ENCODE results near the gene FGF12.

FGF12 gene

GRCh38 chr3:192597913-192598312 is 129.4 kb downstream of the FGF12 start:
- Histone ChIP-seq H4K91ac (ENCODE audit: low read depth, low read length) (peak overlapping the region; percentile 26), H3K79me2 (ENCODE audit: control insufficient read depth, insufficient read depth, low read length, poor library complexity) (no peaks in the 10 kb centered on the region), H3K79me1 (ENCODE audit: low read length) (peaks cover 3% of the 10 kb centered on the region), H2BK5ac (ENCODE audit: low read depth, low read length, poor library complexity) (peak overlapping the region; percentile 80), H3K36me3 (ENCODE audit: control insufficient read depth in 1 of 2, insufficient read depth in 2 of 2, low read length in 2 of 2) (no peaks in the 10 kb centered on the region), H3K9me3 (ENCODE audit: insufficient read depth, low read depth, low read length) (no peaks in the 10 kb centered on the region), H3K14ac (ENCODE audit: low read length) (no peak overlapping the region), H3K27ac (ENCODE audit: low read depth, low read length) (peak overlapping the region; percentile 67), H3K9ac (ENCODE audit: low read length) (no peak overlapping the region), H3K4ac (ENCODE audit: low read depth, low read length) (no peak overlapping the region), H2BK120ac (ENCODE audit: insufficient read depth, low read length, poor library complexity) (peak overlapping the region; percentile 69), H2AK5ac (ENCODE audit: low read length) (no peak overlapping the region), H2BK12ac (ENCODE audit: low read length) (peak overlapping the region; percentile 99), H4K8ac (ENCODE audit: low read depth, low read length) (no peak overlapping the region), H4K12ac (ENCODE audit: low read depth, low read length) (no peak overlapping the region), H3K4me2 (ENCODE audit: low read length) (peak overlapping the region; percentile 38), H3K4me3 (ENCODE audit: low read depth, low read length) (no peak overlapping the region), H3K4me1 (ENCODE audit: control insufficient read depth in 1 of 2, insufficient read depth in 2 of 2, low read length in 2 of 2) (peaks cover 4 to 5% of the 10 kb centered on the region in 2 experiments), H3K18ac (ENCODE audit: low read length) (no peak overlapping the region), H3K23ac (ENCODE audit: low read length) (no peak overlapping the region), H2AFZ (ENCODE audit: insufficient read depth, low read length, poor library complexity) (no peak overlapping the region), H3K27me3 (ENCODE audit: insufficient read depth, low read length) (no peaks in the 10 kb centered on the region)
- no peak for DNase-seq
- no CpG with 5 or more reads among the region's 2 CpGs for WGBS (ENCODE audit: extremely low coverage, insufficient coverage, insufficient read length)

GRCh38 chr3:192597506-192597905 is 129.8 kb downstream of the FGF12 start:
- Histone ChIP-seq H2AFZ (ENCODE audit: insufficient read depth, low read length, poor library complexity) (no peak overlapping the region), H2AK5ac (ENCODE audit: low read length) (no peak overlapping the region), H2BK120ac (ENCODE audit: insufficient read depth, low read length, poor library complexity) (peak overlapping the region; percentile 69), H3K4me2 (ENCODE audit: low read length) (peak overlapping the region; percentile 38), H3K4me1 (ENCODE audit: control insufficient read depth in 1 of 2, insufficient read depth in 2 of 2, low read length in 2 of 2) (peaks cover 4 to 5% of the 10 kb centered on the region in 2 experiments), H3K4ac (ENCODE audit: low read depth, low read length) (no peak overlapping the region), H3K36me3 (ENCODE audit: control insufficient read depth in 1 of 2, insufficient read depth in 2 of 2, low read length in 2 of 2) (no peaks in the 10 kb centered on the region), H3K27me3 (ENCODE audit: insufficient read depth, low read length) (no peaks in the 10 kb centered on the region), H2BK12ac (ENCODE audit: low read length) (no peak overlapping the region), H3K9ac (ENCODE audit: low read length) (no peak overlapping the region), H4K91ac (ENCODE audit: low read depth, low read length) (no peak overlapping the region), H4K12ac (ENCODE audit: low read depth, low read length) (no peak overlapping the region), H2BK5ac (ENCODE audit: low read depth, low read length, poor library complexity) (peak overlapping the region; percentile 80), H3K14ac (ENCODE audit: low read length) (no peak overlapping the region), H3K27ac (ENCODE audit: low read depth, low read length) (peak overlapping the region; percentile 67), H3K79me1 (ENCODE audit: low read length) (peaks cover 3% of the 10 kb centered on the region), H3K18ac (ENCODE audit: low read length) (no peak overlapping the region), H3K4me3 (ENCODE audit: low read depth, low read length) (no peak overlapping the region), H3K9me3 (ENCODE audit: insufficient read depth, low read depth, low read length) (no peaks in the 10 kb centered on the region), H4K8ac (ENCODE audit: low read depth, low read length) (no peak overlapping the region), H3K23ac (ENCODE audit: low read length) (no peak overlapping the region), H3K79me2 (ENCODE audit: control insufficient read depth, insufficient read depth, low read length, poor library complexity) (no peaks in the 10 kb centered on the region)
- WGBS (ENCODE audit: extremely low coverage, insufficient coverage, insufficient read length), result no CpG with 5 or more reads among the region's 2 CpGs
- peak; percentile 22 to 68 for DNase-seq

GRCh38 chr3:192578729-192579128 is 148.6 kb downstream of the FGF12 start:
- H2BK5ac ChIP-seq (ENCODE audit: low read depth, low read length, poor library complexity), result no peak overlapping the region
- no peaks in the 10 kb centered on the region for H3K9me3 ChIP-seq (ENCODE audit: insufficient read depth, low read depth, low read length)
- H2BK120ac ChIP-seq (ENCODE audit: insufficient read depth, low read length, poor library complexity), result no peak overlapping the region
- no peaks in the 10 kb centered on the region for H3K79me1 ChIP-seq (ENCODE audit: low read length)
- H3K23ac ChIP-seq (ENCODE audit: low read length), result no peak overlapping the region
- no peak overlapping the region for H4K12ac ChIP-seq (ENCODE audit: low read depth, low read length)
- H3K36me3 ChIP-seq (ENCODE audit: control insufficient read depth in 1 of 2, insufficient read depth in 2 of 2, low read length in 2 of 2), result no peaks in the 10 kb centered on the region
- H3K4me1 ChIP-seq (ENCODE audit: control insufficient read depth in 1 of 2, insufficient read depth in 2 of 2, low read length in 2 of 2), result no peaks in the 10 kb centered on the region
- no peak for DNase-seq
- no peak overlapping the region for H3K14ac ChIP-seq (ENCODE audit: low read length)
- H3K4me3 ChIP-seq (ENCODE audit: low read depth, low read length), result no peak overlapping the region
- no peak overlapping the region for H2AFZ ChIP-seq (ENCODE audit: insufficient read depth, low read length, poor library complexity)
- H4K91ac ChIP-seq (ENCODE audit: low read depth, low read length), result no peak overlapping the region
- H3K79me2 ChIP-seq (ENCODE audit: control insufficient read depth, insufficient read depth, low read length, poor library complexity), result no peaks in the 10 kb centered on the region
- H2AK5ac ChIP-seq (ENCODE audit: low read length), result no peak overlapping the region
- no peak overlapping the region for H2BK12ac ChIP-seq (ENCODE audit: low read length)
- H3K4me2 ChIP-seq (ENCODE audit: low read length), result no peak overlapping the region
- H3K9ac ChIP-seq (ENCODE audit: low read length), result no peak overlapping the region
- no peaks in the 10 kb centered on the region for H3K27me3 ChIP-seq (ENCODE audit: insufficient read depth, low read length)
- H3K4ac ChIP-seq (ENCODE audit: low read depth, low read length), result no peak overlapping the region
- no CpG with 5 or more reads among the region's 3 CpGs for WGBS (ENCODE audit: extremely low coverage, insufficient coverage, insufficient read length)
- no peak overlapping the region for H3K18ac ChIP-seq (ENCODE audit: low read length)
- no peak overlapping the region for H4K8ac ChIP-seq (ENCODE audit: low read depth, low read length)
- no peak overlapping the region for H3K27ac ChIP-seq (ENCODE audit: low read depth, low read length)

GRCh38 chr3:192577811-192578210 is 149.5 kb downstream of the FGF12 start:
- Histone ChIP-seq H3K36me3 (ENCODE audit: control insufficient read depth in 1 of 2, insufficient read depth in 2 of 2, low read length in 2 of 2) (no peaks in the 10 kb centered on the region), H2AK5ac (ENCODE audit: low read length) (no peak overlapping the region), H3K4me1 (ENCODE audit: control insufficient read depth in 1 of 2, insufficient read depth in 2 of 2, low read length in 2 of 2) (no peaks in the 10 kb centered on the region), H3K79me2 (ENCODE audit: control insufficient read depth, insufficient read depth, low read length, poor library complexity) (no peaks in the 10 kb centered on the region), H2BK120ac (ENCODE audit: insufficient read depth, low read length, poor library complexity) (no peak overlapping the region), H3K23ac (ENCODE audit: low read length) (no peak overlapping the region), H3K18ac (ENCODE audit: low read length) (no peak overlapping the region), H4K12ac (ENCODE audit: low read depth, low read length) (no peak overlapping the region), H3K79me1 (ENCODE audit: low read length) (no peaks in the 10 kb centered on the region), H2BK12ac (ENCODE audit: low read length) (no peak overlapping the region), H3K4me3 (ENCODE audit: low read depth, low read length) (no peak overlapping the region), H4K91ac (ENCODE audit: low read depth, low read length) (no peak overlapping the region), H3K9me3 (ENCODE audit: insufficient read depth, low read depth, low read length) (no peaks in the 10 kb centered on the region), H3K4me2 (ENCODE audit: low read length) (no peak overlapping the region), H3K27me3 (ENCODE audit: insufficient read depth, low read length) (no peaks in the 10 kb centered on the region), H2BK5ac (ENCODE audit: low read depth, low read length, poor library complexity) (no peak overlapping the region), H3K14ac (ENCODE audit: low read length) (no peak overlapping the region), H4K8ac (ENCODE audit: low read depth, low read length) (no peak overlapping the region), H3K9ac (ENCODE audit: low read length) (no peak overlapping the region), H2AFZ (ENCODE audit: insufficient read depth, low read length, poor library complexity) (no peak overlapping the region), H3K27ac (ENCODE audit: low read depth, low read length) (no peak overlapping the region), H3K4ac (ENCODE audit: low read depth, low read length) (no peak overlapping the region)
- no CpG with 5 or more reads among the region's 2 CpGs for WGBS (ENCODE audit: extremely low coverage, insufficient coverage, insufficient read length)
- no peak for DNase-seq
